DOHH2 (cell line): ENCODE data around the gene RBCK1.

ENCODE experiments used
- H3F3A ChIP-seq: fragments of 200-600 bp; sonication (generic), shearing (Covaris generic); 2 replicates; pipeline ENCODE4 v1.6.0; 2016; ENCODE audit warnings: antibody characterized with exemption, mild to moderate bottlenecking; ENCODE audit not compliant: control insufficient read depth, insufficient read depth
- H3K27ac ChIP-seq: fragments of 200-600 bp; sonication (generic); 2 replicates; pipeline ENCODE4 v1.5.1; 2014; ENCODE audit warnings: low read depth, mild to moderate bottlenecking, low read length, moderate library complexity
- H3K27me3 ChIP-seq: fragments of 200-600 bp; sonication (generic); 2 replicates; pipeline ENCODE4 v1.6.1; 2014; ENCODE audit warnings: mild to moderate bottlenecking, low read length, mixed read lengths; ENCODE audit not compliant: control insufficient read depth
- H3K36me3 ChIP-seq: fragments of 200-600 bp; sonication (generic); 2 replicates; pipeline ENCODE4 v1.6.1; 2014; ENCODE audit warnings: mild to moderate bottlenecking, low read length, moderate library complexity, mixed read lengths; ENCODE audit not compliant: control insufficient read depth
- H3K4me1 ChIP-seq: fragments of 200-600 bp; sonication (generic); 2 replicates; pipeline ENCODE4 v1.6.1; 2014; ENCODE audit warnings: mild to moderate bottlenecking, low read length, mixed read lengths; ENCODE audit not compliant: control insufficient read depth
- H3K4me2 ChIP-seq: fragments of 200-600 bp; sonication (generic); 2 replicates; pipeline ENCODE4 v1.6.0; 2014; ENCODE audit warnings: mild to moderate bottlenecking, low read length, moderate library complexity
- H3K4me3 ChIP-seq: fragments of 200-600 bp; sonication (generic); 2 replicates; pipeline ENCODE4 v1.5.1; 2014; ENCODE audit warnings: mild to moderate bottlenecking, low read length, mixed read lengths
- H3K79me2 ChIP-seq: fragments of 200-600 bp; sonication (generic); 2 replicates; pipeline ENCODE4 v1.6.1; 2014; ENCODE audit warnings: mild to moderate bottlenecking, low read length, mixed read lengths; ENCODE audit not compliant: control insufficient read depth
- H3K9me2 ChIP-seq: fragments of 200-600 bp; sonication (generic); replicated peaks from 2 replicates; pipeline ENCODE4 v1.6.1; 2014; ENCODE audit warnings: mild to moderate bottlenecking, low read length, mixed read lengths; ENCODE audit not compliant: control insufficient read depth
- H3K9me3 ChIP-seq: fragments of 200-600 bp; sonication (generic); 2 replicates; pipeline ENCODE4 v1.6.1; 2014; ENCODE audit warnings: antibody characterized with exemption, low read length, mixed read lengths; ENCODE audit not compliant: control insufficient read depth, insufficient read depth
- H4K20me1 ChIP-seq: fragments of 200-600 bp; sonication (generic); 2 replicates; pipeline ENCODE4 v1.6.0; 2014; ENCODE audit warnings: low read depth, mild to moderate bottlenecking, antibody characterized with exemption, low read length, moderate library complexity; ENCODE audit not compliant: control insufficient read depth, insufficient read depth
- EZH2phosphoT487 ChIP-seq: fragments of 200-600 bp; sonication (generic); IDR thresholded peaks from 2 replicates; pipeline ENCODE4 v1.6.1; 2017; ENCODE audit warnings: borderline replicate concordance, mild to moderate bottlenecking, antibody characterized with exemption, low read length, moderate library complexity, mixed read lengths
- TF ChIP-seq, protein P1 (sequence below): fragments of 200-600 bp; sonication (generic); IDR thresholded peaks from one replicate; pipeline ENCODE4 v1.5.1; 2014; ENCODE audit warnings: antibody characterized with exemption, mild to moderate bottlenecking, low read depth, low read length; ENCODE audit not compliant: poor library complexity, severe bottlenecking

The RBCK1 gene

DNA sequence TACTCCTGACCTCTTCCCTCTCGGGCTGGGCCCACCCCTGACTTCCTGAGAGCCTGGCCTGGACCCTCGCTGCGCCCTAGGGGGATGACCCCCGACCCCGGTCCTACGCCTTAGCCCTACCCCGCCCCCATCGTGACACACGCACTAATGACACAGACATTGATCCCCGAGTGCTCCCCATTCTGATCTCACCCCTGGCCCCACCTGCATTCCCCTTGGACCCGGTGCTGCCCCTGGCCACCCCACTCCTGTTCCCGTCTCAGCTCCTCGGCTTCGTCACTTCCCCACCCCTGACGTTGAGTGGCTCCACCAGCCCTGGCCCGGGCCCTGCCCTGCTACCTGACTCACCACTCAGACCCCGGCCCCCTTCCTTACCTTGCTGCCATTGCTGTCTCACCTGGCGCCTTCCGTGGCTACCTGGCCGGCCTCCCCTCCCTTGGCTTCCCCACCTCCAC, 12.1 kb downstream of the RBCK1 start:
- H3K27me3 ChIP-seq: no peaks in the 10 kb centered on the region
- no peaks in the 10 kb centered on the region for H3K9me3 ChIP-seq
- no peaks in the 10 kb centered on the region for H3K79me2 ChIP-seq
- H4K20me1 ChIP-seq: no peaks in the 10 kb centered on the region
- peaks cover 11% of the 10 kb centered on the region for H3K4me1 ChIP-seq
- no peaks in the 10 kb centered on the region for H3K9me2 ChIP-seq
- TF ChIP-seq, protein P1, sequence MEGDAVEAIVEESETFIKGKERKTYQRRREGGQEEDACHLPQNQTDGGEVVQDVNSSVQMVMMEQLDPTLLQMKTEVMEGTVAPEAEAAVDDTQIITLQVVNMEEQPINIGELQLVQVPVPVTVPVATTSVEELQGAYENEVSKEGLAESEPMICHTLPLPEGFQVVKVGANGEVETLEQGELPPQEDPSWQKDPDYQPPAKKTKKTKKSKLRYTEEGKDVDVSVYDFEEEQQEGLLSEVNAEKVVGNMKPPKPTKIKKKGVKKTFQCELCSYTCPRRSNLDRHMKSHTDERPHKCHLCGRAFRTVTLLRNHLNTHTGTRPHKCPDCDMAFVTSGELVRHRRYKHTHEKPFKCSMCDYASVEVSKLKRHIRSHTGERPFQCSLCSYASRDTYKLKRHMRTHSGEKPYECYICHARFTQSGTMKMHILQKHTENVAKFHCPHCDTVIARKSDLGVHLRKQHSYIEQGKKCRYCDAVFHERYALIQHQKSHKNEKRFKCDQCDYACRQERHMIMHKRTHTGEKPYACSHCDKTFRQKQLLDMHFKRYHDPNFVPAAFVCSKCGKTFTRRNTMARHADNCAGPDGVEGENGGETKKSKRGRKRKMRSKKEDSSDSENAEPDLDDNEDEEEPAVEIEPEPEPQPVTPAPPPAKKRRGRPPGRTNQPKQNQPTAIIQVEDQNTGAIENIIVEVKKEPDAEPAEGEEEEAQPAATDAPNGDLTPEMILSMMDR: no peak
- TF ChIP-seq EZH2phosphoT487: no peak
- no peaks in the 10 kb centered on the region for H3K36me3 ChIP-seq
- no peak overlapping the region for H3K4me3 ChIP-seq
- H3K4me2 ChIP-seq: no peak overlapping the region
- no peaks in the 10 kb centered on the region for H3F3A ChIP-seq
- no peak overlapping the region for H3K27ac ChIP-seq

DNA sequence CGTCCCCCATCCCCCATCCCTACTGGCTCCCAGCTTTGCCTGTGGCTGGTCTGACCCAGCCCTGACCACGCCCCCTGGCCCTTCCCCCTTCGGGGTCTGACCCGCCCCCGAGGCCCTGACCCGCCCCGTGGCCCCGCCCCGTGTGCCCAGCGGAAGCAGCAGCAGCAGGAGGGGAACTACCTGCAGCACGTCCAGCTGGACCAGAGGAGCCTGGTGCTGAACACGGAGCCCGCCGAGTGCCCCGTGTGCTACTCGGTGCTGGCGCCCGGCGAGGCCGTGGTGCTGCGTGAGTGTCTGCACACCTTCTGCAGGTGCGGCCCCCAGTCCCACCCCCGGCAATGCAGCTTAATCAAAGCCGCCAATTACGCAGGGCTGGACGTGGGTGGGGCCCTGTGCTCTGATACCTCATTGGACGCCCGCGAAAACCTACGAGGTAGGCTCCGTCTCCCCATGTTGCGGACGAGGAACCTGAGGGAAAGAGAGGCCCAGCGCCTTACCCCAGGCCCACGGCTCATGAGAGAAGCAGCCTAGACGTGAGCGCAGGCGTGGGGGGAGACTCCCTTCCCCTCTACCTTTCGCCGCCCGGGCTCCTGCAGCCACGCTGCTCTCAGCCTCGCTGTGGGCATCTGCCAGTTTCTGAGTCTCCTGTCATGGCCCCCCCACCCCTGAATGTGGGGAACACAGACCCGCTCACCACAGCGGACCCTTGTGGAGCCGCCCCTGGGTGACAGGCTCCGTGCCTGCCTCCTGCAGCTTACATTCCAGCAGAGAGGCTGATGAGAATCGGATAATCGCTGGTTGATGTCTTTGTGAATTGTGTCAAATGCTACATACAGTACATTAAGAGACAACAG, 12.8 kb downstream of the RBCK1 start:
- Histone ChIP-seq H3K36me3 (no peaks in the 10 kb centered on the region), H3K4me1 (peaks cover 11% of the 10 kb centered on the region), H3K4me2 (no peak overlapping the region), H3K79me2 (no peaks in the 10 kb centered on the region), H3K27ac (no peak overlapping the region), H4K20me1 (no peaks in the 10 kb centered on the region), H3K9me2 (no peaks in the 10 kb centered on the region), H3K9me3 (no peaks in the 10 kb centered on the region), H3F3A (no peaks in the 10 kb centered on the region), H3K4me3 (no peak overlapping the region), H3K27me3 (no peaks in the 10 kb centered on the region)
- TF ChIP-seq EZH2phosphoT487: no peak
- TF ChIP-seq, protein P1: no peak

DNA sequence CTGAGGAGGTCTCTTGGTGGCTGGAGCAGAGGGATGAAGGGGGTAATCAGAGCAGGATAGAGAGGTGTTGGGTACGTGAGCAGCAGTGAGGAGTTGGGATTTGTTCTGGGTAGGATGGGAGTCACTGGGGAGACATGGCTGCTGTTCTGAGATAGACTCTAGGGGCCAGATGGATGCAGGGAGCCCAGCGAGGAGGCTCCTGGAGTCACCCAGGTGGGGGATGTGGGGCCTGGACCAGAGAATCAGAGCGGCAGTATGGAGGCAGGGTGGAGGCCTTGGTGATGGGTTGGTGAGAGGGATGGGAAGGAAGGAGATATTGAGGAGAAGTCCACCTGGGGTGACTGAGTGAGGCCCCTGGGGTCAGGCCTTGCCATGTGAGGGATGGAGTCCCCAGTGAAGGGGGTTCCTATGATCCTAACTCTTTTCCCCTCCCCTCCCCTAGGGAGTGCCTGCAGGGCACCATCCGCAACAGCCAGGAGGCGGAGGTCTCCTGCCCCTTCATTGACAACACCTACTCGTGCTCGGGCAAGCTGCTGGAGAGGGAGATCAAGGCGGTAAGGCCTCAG, 13.7 kb downstream of the RBCK1 start:
- Histone ChIP-seq H3K27me3 (no peaks in the 10 kb centered on the region), H3K79me2 (no peaks in the 10 kb centered on the region), H3K4me2 (no peak overlapping the region), H3K4me1 (peaks cover 11% of the 10 kb centered on the region), H3K9me3 (no peaks in the 10 kb centered on the region), H3F3A (no peaks in the 10 kb centered on the region), H3K36me3 (no peaks in the 10 kb centered on the region), H3K27ac (no peak overlapping the region), H3K9me2 (no peaks in the 10 kb centered on the region), H4K20me1 (no peaks in the 10 kb centered on the region), H3K4me3 (no peak overlapping the region)
- TF ChIP-seq EZH2phosphoT487: no peak
- TF ChIP-seq, protein P1: no peak
